GM12878 (cell line): ENCODE data around the gene FBXW9.
"Not testable (repeated sequence)": the region's sequence is repeated elsewhere in the genome, so short reads cannot be mapped to it uniquely, and the experiment has no call there.

Experiments used
- CEBPB ChIP-seq, 2 experiments: fragments of 150-350 bp in 1 of 2; IDR thresholded peaks; 2 replicates each; pipeline ENCODE4 v1.6.1; 2012 to 2014; ENCODE audit warnings: low read depth in 2 of 2, low read length in 2 of 2, borderline replicate concordance in 1 of 2, inconsistent platforms in 1 of 2
- CTCF ChIP-seq, 3 experiments: IDR thresholded peaks in 2 of 3; conservative IDR thresholded peaks in 1 of 3; 2 replicates each; pipeline ENCODE4 v1.5.1; 2011; ENCODE audit warnings: low read depth in 3 of 3, low read length in 3 of 3, mild to moderate bottlenecking in 3 of 3, control low read depth in 2 of 3, moderate library complexity in 2 of 3, inconsistent platforms in 1 of 3, mixed read lengths in 1 of 3; ENCODE audit not compliant: control insufficient read depth in 2 of 3, insufficient read depth in 1 of 3; ENCODE audit errors: extremely low read depth in 1 of 3
- EP300 ChIP-seq, 2 experiments: fragments of 150-350 bp in 1 of 2; IDR thresholded peaks; 2 replicates each; pipeline ENCODE4 v1.6.1; 2011 to 2012; ENCODE audit warnings: low read depth in 2 of 2, low read length in 2 of 2, borderline replicate concordance in 1 of 2, improper control_type of control experiment in 1 of 2, inconsistent platforms in 1 of 2; ENCODE audit not compliant: control insufficient read depth in 1 of 2
- GABPA ChIP-seq: IDR thresholded peaks from 2 replicates; pipeline ENCODE4 v1.6.1; 2014; ENCODE audit warnings: antibody characterized with exemption, low read depth, mild to moderate bottlenecking, inconsistent platforms
- PBX3 ChIP-seq: IDR thresholded peaks from 2 replicates; pipeline ENCODE4 v1.6.1; 2011; ENCODE audit warnings: mild to moderate bottlenecking, low read depth, low read length, moderate library complexity; ENCODE audit not compliant: insufficient replicate concordance
- RAD21 ChIP-seq: IDR thresholded peaks from 2 replicates; pipeline ENCODE4 v1.6.1; 2011; ENCODE audit warnings: mild to moderate bottlenecking, low read depth, low read length, moderate library complexity; ENCODE audit not compliant: insufficient read depth
- RBBP5 ChIP-seq: fragments of 200-600 bp; sonication (generic); conservative IDR thresholded peaks from 2 replicates; pipeline ENCODE4 v1.6.1; 2016
- TCF7 ChIP-seq: IDR thresholded peaks from 2 replicates; pipeline ENCODE4 v1.6.1; 2014; ENCODE audit warnings: antibody characterized with exemption, borderline replicate concordance
- USF1 ChIP-seq: IDR thresholded peaks from 2 replicates; pipeline ENCODE4 v1.6.1; 2011; ENCODE audit warnings: borderline replicate concordance, low read depth, mild to moderate bottlenecking, moderate library complexity, mixed read lengths, low read length; ENCODE audit not compliant: insufficient read depth; ENCODE audit errors: extremely low read length
- ZBTB40 ChIP-seq: fragments of 450-650 bp; IDR thresholded peaks from 2 replicates; pipeline ENCODE4 v1.6.1; 2016; ENCODE audit warnings: mild to moderate bottlenecking, moderate library complexity, borderline replicate concordance

- not testable (repeated sequence) for TF ChIP-seq RBBP5; CTCF (IDR thresholded peaks at IDR 0.05 in 2 of 3, conservative IDR thresholded peaks at IDR 0.05 in 1 of 3; ENCODE audit: control insufficient read depth in 2 of 3, extremely low read depth in 1 of 3, insufficient read depth in 1 of 3, low read depth in 3 of 3, low read length in 3 of 3); PBX3; TCF7; GABPA; ZBTB40; CEBPB (IDR thresholded peaks at IDR 0.05; ENCODE audit: borderline replicate concordance in 1 of 2, low read depth in 2 of 2, low read length in 2 of 2); USF1; EP300 (IDR thresholded peaks at IDR 0.05; ENCODE audit: borderline replicate concordance in 1 of 2, control insufficient read depth in 1 of 2, low read depth in 2 of 2, low read length in 2 of 2); RAD21
Measured at GRCh38 chr19:12712077-12712476, 15.6 kb upstream of the FBXW9 start.
